NCI-H146 (cell line): ENCODE results near the gene SYT12.

Experiments used
- DNase-seq: peaks from one replicate; lab custom pipeline; 2025; lab: John Stamatoyannopoulos, UW

SYT12 gene

GRCh38 chr11:67030976-67031375, 8.0 kb downstream of the SYT12 start:
- no peak for DNase-seq

- DNase-seq: no peak
Observed at GRCh38 chr11:67031791-67032561, 9.0 kb downstream of the SYT12 start.

- DNase-seq: no peak
Observed at GRCh38 chr11:67032830-67033551, 10.1 kb downstream of the SYT12 start.

DNA sequence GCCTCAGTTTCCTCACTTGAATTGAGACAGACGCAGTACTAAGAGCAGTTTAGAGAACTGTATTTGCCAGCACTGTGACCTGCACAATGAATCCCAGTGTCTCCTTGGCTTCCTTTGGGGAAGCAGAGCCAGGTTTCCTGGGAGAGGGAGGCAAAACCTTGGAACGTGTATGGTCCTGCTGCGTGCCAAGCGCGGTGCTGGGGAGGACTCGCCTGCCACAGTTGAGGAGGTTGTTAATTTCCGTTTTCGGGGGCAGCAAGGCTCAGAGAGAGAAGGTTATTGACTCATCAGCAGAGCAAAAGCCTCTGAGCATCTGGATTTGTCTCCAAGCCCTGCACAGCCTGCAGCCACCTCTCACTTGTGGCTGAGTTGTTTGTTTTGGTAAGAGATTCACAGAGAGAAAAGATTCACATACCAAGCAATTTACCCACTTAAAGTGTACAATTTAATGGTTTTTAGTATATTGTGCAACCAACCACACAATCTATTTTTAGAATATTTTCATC, 10.8 kb downstream of the SYT12 start:
- DNase-seq: no peak

GRCh38 chr11:67034350-67034749, 11.4 kb downstream of the SYT12 start:
- DNase-seq: no peak

- DNase-seq: no peak
Observed at GRCh38 chr11:67040147-67040546, 17.2 kb downstream of the SYT12 start.

DNA sequence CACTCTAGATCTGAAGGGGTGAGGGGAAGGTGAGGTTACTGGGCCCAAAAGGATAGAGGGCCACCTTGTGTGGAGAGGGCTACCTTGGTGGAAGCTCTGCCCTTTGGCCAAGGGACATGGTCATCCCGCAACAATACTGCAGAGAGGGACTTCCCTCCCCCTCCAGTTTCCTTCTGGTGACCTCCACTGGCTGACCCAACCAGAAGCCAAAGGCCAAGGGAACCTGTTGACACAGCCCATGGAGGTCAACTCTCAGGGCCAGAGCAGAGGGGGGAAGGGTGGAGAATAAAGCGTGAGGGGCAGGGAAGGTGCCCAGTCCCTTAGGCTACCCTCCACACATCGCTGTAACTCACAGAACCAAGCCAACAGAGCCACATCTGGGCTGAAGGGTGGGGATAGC, 18.7 kb downstream of the SYT12 start:
- no peak for DNase-seq

DNA sequence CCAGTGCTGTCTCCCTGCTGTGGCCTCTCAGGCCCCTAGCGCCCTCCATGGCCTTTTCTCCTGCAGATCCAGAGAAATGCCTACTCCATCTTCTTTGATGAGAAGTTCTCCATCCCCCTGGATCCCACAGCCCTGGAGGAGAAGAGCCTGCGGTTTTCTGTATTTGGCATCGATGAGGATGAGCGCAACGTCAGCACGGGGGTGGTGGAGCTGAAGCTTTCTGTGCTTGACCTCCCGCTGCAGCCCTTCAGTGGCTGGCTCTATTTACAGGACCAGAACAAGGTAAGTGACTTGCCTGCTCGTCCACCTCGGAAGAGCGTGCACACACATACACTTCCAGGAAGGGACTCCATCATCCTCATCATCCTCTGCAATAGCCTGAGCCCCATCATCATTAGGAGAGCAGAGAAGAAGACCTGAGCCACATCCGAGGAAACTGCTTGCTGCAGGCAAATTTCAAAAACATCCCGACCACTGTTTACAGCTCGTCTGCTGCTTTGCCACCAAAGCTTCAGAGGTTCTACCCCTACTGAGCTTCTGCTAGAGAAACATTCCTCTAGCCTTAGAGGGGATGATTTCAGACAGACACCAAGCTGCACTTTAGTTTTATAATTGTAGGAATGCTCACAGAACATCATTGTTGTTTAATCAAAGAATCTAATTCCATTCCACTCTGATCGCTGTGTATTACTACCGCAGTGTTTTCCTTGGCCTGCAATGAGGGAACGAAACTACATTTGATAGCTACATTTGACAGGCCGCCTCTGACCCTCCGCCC, 20.8 kb downstream of the SYT12 start:
- DNase-seq: no peak

- no peak for DNase-seq
Observed at GRCh38 chr11:67044496-67044895, 21.6 kb downstream of the SYT12 start.

DNA sequence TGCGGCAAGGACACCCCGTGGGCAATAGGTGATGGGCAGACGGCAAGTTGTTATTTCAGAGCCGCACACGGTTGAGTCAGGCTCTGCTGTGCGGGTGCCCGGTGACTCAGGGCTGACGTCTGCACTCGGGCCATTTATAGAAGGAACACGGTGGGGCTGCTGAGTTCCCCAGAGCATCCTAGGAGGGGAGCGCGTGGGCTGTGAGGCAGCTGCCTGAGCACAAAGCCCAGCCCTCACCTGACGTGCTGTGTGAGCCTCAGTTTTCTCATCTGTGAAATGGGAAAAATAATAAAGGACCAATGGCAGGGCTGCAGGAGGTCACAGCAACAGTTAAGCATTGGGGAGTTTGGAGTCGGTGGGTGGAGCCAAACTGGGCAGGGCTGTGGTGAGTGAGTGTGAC, 22.4 kb downstream of the SYT12 start:
- no peak for DNase-seq

DNA sequence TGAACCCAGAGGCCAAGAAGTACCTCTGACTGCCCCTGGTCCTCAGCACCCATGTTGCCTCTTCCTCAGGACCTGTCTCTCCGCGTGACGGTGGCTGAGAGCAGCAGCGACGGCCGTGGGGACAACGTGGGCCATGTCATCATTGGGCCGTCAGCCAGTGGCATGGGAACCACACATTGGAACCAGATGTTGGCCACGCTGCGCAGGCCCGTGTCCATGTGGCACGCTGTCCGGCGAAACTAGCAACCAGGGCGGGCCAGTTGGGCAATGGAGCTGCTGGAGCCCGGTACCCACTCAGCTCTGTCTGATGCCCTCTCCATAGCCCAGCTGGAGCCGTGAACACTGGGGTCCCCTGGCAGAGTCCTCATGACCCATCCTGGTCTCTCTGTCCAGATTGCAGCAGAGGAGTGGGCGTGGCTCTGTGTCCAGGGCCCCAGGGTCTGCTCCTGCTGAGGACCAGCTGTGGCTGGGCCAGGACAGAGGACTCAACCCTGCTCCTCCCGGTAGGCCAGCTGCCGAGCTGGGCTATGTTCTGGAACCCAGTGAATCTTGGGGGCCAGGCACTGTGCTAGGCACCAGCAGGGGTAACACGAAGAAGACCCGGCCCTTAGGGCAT, 25.7 kb downstream of the SYT12 start:
- no peak for DNase-seq

DNA sequence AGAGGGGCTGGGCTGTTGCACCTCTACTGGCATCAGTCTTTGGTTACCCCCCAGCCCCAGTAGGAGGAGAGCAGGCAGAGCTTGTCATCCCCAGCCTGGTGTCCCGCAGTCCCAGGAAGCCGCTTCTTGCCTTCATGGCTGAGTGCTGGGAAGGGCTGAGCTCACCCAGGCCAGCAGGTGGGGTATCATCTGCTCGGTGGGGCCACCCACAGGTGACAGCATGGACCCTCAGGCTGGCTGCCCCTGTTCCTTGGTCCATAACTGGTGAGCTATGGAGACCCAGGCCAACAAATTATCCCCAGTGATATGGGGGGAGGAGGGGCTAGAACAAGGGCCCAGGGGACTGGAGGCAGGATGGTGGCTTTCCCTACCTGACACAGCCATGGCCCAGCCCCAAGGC, 27.2 kb downstream of the SYT12 start:
- no peak for DNase-seq

GRCh38 chr11:67051180-67051893, 28.4 kb downstream of the SYT12 start:
- DNase-seq: no peak

- no peak for DNase-seq
Observed at GRCh38 chr11:67051945-67052488, 29.1 kb downstream of the SYT12 start.

- no peak for DNase-seq
Observed at GRCh38 chr11:67052891-67053290, 30.0 kb downstream of the SYT12 start.

GRCh38 chr11:67053896-67054329, 31.0 kb downstream of the SYT12 start:
- DNase-seq: peak; percentile 57

GRCh38 chr11:67054346-67054835, 31.5 kb downstream of the SYT12 start:
- no peak for DNase-seq

GRCh38 chr11:67054836-67055523, 32.0 kb downstream of the SYT12 start:
- DNase-seq: peak; percentile 96

DNA sequence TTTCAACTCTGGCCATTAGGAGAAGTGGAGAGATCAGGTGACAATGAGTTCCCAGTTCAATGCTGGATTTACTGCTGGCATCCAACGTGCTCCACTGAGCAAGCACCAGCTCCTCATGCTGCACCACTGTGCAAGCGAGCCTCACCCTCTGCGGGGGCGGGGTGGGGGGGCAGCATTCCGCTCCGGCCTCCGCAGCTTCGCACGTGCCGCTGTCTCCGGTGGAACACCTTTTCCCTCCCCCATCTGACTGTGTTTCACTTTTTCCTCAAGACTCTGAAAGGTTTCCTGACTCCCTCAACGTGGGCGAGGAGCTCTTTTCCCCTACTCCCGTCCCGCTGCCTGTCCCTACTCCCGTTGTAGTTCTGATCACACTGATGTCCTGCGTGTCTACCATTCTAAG, 32.9 kb downstream of the SYT12 start:
- no peak for DNase-seq
